ENCODE measurements around the gene DUSP8. TPM values are rescaled to one million over a fixed set of nuclear protein-coding genes. Genes with fewer than 3 reads are reported as not detected.
A peak's percentile ranks its signal among the peaks of the same experiment; 100 is the strongest.

The DUSP8 gene
- polyA plus RNA-seq, 1 of the 3 experiments (the other 2 are of a cell fraction) = 2.0 TPM

- DNase-seq = no peak
- Histone ChIP-seq H3K4me2 (peak overlapping the region; percentile 74; the same call in 1 of the 2 replicates), H3K36me3 (replicated peaks in 1 of 2; ENCODE audit: control insufficient read depth in 1 of 2, insufficient read depth in 2 of 2, low read length in 1 of 2) (no peaks in the 10 kb centered on the region), H3K27ac (ENCODE audit: low read depth in 2 of 2, low read length in 1 of 2) (no peak overlapping the region), H2AFZ (ENCODE audit: low read depth) (no peak overlapping the region), H3K9me2 (no peaks in the 10 kb centered on the region), H3K27me3 (ENCODE audit: insufficient read depth) (peaks cover 12% of the 10 kb centered on the region), H3F3A (replicated peaks; ENCODE audit: insufficient read depth) (no peaks in the 10 kb centered on the region), H3K9ac (no peak overlapping the region), H3K4me3 (ENCODE audit: low read depth in 2 of 2, low read length in 1 of 2) (peak overlapping the region in 1 of 2 experiments; percentile 49; a peak in 1 of 4 replicates), H3K4me1 (ENCODE audit: control insufficient read depth in 1 of 2, insufficient read depth in 2 of 2, low read depth in 1 of 2, low read length in 1 of 2) (peaks cover 0 to 6% of the 10 kb centered on the region in 2 experiments; a peak in 1 of 4 replicates), H3K79me2 (ENCODE audit: insufficient read depth) (no peaks in the 10 kb centered on the region), H4K20me1 (ENCODE audit: insufficient read depth) (no peaks in the 10 kb centered on the region), H3K9me3 (no peaks in the 10 kb centered on the region)
- POLR2A ChIA-PET = interaction anchor here (0.6 to 1.2 kb wide), 3 partner anchors 27 to 358 kb away, joined by 3 to 4 read pairs (median 4); no protein-coding TSS in a partner anchor
- TF ChIP-seq SIN3A (IDR thresholded peaks at IDR 0.05; ENCODE audit: borderline replicate concordance, low read depth, low read length) (no peak), RAD21 (IDR thresholded peaks at IDR 0.05; ENCODE audit: low read length) (no peak), FOXM1 (IDR thresholded peaks at IDR 0.05; ENCODE audit: low read depth) (no peak), REST (IDR thresholded peaks at IDR 0.05; ENCODE audit: low read depth, low read length) (no peak), IRF3 (IDR thresholded peaks at IDR 0.05; ENCODE audit: low read depth, low read length) (no peak), CHD2 (IDR thresholded peaks at IDR 0.05; ENCODE audit: low read length, partially characterized antibody) (no peak), MEF2A (IDR thresholded peaks at IDR 0.05; ENCODE audit: borderline replicate concordance, low read depth) (no peak), FOXJ3 (CRISPR knock-in tag; IDR thresholded peaks at IDR 0.05) (no peak), NRF1 (IDR thresholded peaks at IDR 0.05; ENCODE audit: low read depth, low read length) (no peak)
- CTCF ChIA-PET = interaction anchor here (0.8 to 10.5 kb wide), 29 partner anchors 10 to 609 kb away, joined by 3 to 398 read pairs (median 6); partner anchors contain the start of genes BRSK2, DUSP8, KRTAP5-3 and KRTAP5-5
- WGBS (ENCODE audit: low lambda C conversion rate) = 67% methylated on average over 11 of the region's 33 CpGs
Measured at GRCh38 chr11:1547467-1548098, 24.5 kb downstream of the DUSP8 start.
